GM18520 (cell line): Measurements from ENCODE around the gene IFNL1.
"Not testable (repeated sequence)": the region's sequence is repeated elsewhere in the genome, so short reads cannot be mapped to it uniquely, and the experiment has no call there.

Source experiments
- ATAC-seq: cut with Tn5 transposase; IDR thresholded peaks from one replicate; pipeline ENCODE4 v1.9.1; 2021; ENCODE audit not compliant: unreplicated experiment

Gene IFNL1

DNA sequence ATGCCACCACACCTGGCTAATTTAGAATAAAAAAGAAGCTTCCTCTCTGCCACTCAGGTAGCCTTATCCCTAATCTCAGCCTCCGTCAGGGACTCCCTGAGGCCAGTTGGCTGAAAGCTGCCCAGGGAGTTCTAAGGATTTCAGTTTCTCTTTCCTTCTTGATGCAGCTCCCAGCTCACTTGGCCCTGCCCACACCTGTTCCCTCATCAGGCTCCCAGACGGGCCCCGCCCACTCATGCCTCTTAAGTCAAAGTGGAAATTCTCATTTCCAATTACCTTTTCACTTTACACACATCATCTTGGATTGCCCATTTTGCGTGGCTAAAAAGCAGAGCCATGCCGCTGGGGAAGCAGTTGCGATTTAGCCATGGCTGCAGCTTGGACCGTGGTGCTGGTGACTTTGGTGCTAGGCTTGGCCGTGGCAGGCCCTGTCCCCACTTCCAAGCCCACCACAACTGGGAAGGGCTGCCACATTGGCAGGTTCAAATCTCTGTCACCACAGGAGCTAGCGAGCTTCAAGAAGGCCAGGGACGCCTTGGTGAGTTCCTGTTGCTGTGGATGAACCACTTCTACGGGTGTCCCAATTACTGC, at the start of gene IFNL1:
Gene IFNL1, plus strand, starts transcription at position 353 of the 591 bp plus-strand sequence. Its CDS starts 15 bp downstream, at position 368.
- ATAC-seq, result no peak

DNA sequence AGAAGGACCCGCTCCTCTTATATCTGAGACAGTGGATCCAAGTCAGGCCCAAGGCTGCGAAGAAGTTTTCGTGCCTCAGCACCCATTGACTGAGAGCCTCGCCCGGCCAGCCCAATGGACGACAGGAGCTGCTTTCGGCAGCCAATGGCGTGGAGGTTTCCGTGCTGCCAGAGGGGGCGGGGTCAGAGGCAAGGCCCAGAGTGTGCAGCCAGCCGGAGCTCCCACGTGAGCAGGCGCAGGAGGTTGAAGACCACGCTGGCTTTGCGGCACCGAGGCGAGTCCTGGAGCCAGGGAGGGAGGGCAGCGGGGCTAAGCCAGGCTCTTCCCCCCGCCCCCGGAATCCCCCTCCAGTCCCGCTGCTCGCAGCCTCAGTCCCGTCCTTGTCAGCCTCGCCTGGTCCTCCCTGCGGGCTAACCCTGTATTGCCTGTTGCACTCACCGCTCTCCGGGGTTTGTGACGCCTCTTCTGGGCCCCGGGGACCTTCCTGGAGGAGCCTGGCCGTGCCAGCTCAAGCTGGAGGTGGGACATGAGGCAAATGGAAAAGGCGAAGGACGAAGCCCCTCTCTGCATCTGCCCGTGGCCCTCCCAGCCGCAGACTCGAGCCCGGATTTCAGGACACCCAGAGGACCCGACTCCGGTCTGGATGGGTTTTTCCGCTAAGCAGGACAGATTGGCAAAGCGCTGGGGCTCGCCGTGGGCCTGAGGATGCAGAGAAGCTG, 49.1 kb upstream of the IFNL1 start:
- no peak for ATAC-seq

DNA sequence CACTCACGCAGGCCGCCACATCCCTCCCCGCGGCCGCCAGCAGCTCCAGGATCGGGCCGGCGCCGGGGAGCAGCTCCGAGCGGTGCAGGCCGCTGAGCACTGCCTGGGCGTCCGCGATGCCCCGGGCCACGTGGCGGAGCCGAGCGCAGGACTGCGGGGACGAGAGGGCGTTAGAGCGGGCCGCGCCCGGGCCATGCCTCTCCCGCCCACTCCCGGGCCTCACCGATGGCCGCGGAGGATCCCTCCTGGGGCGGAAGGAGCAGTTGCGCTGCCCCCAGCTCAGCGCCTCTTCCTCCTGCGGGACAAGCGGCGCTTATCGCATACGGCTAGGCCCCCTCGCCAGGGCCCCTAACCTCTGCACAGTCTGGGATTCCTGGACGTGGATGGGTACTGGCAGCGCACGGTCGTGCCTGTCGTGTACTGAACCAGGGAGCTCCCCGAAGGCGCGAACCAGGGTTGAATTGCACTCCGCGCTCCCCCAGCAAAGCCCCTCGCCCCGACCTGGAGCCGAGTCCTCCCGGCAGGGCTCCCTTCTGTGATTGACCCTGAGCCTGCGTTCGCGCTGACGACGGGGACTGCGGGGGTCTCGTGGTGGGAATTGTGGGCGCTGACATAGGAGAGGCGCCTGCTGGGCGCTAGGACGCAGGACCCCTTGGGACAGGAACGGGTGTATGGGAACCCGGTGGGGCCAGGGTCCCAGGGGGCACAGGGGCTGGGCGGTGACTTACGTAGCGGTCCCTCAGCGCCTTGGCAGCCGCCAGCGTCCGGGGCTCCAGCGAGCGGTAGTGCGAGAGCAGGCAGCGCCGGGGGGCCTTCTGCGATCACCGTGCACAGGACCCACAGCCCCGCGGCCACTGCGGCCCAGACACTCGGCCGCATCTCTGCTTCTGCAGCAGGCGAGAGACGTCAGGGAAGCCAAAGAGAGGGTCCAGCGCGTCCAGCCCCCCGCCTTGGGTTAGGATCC, 48.2 kb upstream of the IFNL1 start:
- no peak for ATAC-seq

- ATAC-seq, result no peak
These were observed 47.4 kb upstream of the IFNL1 start, which contains the start of gene IFNL4 for GRCh38 chr19:39248806-39249205. IFNL4 (minus strand) TSS chr19:39248856.

DNA sequence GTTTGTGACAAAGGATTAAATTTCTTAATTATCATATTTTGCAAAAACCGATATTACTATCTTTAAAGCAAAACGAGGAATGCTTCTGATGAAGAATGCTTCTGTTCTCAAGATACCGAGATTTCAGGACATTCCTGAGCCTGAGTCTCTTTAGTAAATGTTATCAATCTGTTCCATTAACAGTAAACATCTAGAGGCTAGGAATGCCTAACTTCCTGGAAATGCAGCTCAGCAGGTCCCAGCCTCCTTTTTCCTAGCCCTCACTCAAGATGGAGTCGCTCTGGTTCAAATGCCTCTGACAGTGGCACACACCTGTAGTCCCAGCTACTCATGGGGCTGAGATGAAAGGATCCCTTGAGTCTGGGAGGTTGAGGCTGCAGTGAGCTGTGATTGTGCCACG, 45.1 kb upstream of the IFNL1 start:
- no peak for ATAC-seq

DNA sequence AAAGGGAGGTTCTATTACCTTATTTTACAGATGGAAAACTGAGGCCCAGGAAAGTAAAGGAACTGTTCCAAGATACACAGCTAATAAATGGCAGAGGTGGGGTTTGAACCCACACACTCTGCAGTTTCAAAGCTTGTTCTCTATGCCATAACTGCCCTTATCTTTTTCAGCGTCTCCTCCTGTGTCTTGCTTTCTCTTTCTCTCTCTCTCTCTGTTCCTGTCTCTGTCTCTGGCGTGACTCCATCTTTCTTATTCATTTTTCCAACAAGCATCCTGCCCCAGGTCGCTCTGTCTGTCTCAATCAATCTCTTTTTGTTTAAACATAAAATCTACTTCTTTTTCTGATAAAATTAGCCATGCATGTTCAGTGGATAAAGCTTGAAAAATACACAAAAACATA, 44.4 kb upstream of the IFNL1 start:
- no peak for ATAC-seq

- ATAC-seq, result no peak
These were observed 43.7 kb upstream of the IFNL1 start for GRCh38 chr19:39252458-39252857.

- ATAC-seq, result no peak
These were observed 42.6 kb upstream of the IFNL1 start for GRCh38 chr19:39253374-39254149.

DNA sequence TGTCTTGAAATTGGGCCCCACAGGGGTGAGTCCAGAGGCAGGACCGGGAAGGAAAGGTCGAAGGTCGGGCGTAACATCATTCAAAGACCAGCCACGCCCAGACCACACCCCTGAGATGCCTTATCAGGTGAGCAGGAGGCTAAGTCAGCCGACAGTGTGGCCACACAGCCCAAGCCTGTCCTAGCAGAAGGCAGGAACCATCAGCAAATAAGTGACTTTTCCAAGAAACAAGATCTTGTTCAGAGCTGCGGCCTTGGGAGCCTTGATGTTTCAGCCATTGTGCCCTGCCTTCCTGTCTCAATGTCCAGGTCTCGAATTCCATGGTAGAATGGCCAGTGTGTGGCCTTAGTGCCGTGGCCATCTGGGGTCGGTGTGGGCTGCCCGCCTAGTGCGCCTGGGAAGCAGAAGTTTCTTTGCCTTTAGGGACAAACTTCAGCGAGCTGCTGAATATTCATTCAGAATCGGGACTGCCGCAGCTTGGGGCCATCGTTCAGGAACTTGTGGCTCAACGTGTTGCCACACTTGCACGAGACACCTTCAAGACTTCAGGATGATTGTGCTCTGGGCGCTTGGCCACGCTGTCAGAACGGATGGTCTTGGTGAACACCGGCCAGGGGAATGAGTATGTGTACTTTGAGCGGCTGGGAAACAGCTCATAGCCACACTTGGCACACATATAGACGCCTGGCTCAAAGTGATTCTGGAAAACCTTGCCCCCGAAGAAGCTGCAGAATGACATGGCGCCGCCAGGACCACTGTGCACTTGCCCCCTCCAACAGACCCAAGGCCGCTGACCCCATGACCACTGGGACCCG, 41.5 kb upstream of the IFNL1 start:
- ATAC-seq, result no peak

DNA sequence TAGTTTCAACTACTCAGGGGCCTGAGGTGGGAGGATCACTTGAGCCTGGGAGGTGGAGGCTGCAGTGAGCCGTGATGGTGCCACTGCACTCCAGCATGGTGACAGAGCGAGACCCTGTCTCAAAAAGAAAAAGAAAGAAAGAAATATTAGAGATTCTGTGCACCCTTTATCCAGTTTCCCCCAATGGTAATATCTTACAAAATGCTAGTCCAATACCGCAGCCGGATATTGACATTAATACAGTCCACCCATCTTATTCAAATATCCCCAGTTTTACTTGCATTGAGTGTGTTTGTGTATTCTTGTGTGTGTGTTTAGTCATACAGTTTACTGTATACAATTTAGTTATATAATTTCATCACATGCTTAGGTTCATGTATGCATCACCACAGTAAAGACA, 39.0 kb upstream of the IFNL1 start:
- ATAC-seq, result no peak

GRCh38 chr19:39261704-39262103, 34.5 kb upstream of the IFNL1 start:
- ATAC-seq, result no peak

- no peak for ATAC-seq
These were observed 33.7 kb upstream of the IFNL1 start for GRCh38 chr19:39262496-39262895.

DNA sequence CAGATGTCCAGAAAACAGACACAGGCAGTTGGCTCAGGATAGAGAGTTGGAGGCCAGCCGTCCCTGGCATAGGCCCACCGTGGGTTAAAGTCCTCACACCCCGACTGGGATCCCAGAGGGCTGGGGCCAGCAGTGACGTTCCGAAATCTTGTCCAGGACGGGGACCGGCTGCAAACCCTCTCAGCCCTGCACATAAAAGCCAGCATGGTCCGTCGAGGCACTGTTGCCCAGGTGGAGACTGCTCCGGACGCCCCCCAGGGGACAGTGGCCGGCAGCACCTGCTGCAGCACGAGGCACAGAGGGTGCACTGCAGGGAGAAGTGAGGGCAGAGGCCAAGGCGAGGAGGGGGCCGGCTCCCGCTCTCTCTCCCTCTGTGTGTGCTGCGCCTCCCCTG, 32.3 kb upstream of the IFNL1 start:
- no peak for ATAC-seq

DNA sequence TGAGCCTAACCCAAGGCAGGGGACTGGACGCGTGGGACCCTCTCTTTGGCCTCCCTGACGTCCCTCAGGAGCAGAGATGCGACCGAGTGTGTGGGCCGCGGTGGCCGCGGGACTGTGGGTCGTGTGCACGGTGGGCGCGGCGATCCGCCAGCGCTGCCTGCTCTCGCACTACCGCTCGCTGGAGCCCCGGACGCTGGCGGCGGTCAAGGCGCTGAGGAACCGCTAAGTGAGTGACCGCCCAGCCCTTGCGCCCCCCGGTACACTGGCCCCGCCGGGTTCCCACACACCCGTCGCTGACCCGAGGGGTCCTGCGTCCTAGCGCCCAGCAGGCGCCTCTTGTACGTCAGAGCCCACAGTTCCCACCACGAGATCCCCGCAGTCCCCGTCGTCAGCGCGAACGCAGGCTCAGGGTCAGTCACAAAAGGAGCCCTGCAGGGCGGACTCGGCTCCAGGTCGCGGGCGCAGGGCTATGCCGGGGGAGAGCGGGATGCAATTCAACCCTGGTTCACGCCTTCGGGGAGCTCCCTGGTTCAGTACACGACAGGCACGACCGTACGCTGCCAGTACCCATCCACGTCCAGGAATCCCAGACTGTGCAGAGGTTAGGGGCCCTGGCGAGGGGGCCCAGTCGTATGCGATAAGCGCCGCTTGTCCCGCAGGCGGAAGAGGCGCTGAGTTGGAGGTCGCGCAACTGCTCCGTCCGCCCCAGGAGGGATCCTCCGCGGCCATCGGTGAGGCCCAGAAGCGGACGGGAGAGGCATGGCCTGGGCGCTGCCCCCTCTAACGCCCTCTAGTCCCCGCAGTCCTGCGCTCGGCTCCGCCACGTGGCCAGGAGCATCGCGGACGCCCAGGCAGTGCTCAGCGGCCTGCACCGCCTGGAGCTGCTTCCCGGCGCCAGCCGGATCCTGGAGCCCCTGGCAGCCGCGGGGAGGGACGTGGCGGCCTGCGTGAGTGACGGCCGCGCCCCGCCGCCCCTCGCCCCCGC, 31.6 kb upstream of the IFNL1 start:
- no peak for ATAC-seq

DNA sequence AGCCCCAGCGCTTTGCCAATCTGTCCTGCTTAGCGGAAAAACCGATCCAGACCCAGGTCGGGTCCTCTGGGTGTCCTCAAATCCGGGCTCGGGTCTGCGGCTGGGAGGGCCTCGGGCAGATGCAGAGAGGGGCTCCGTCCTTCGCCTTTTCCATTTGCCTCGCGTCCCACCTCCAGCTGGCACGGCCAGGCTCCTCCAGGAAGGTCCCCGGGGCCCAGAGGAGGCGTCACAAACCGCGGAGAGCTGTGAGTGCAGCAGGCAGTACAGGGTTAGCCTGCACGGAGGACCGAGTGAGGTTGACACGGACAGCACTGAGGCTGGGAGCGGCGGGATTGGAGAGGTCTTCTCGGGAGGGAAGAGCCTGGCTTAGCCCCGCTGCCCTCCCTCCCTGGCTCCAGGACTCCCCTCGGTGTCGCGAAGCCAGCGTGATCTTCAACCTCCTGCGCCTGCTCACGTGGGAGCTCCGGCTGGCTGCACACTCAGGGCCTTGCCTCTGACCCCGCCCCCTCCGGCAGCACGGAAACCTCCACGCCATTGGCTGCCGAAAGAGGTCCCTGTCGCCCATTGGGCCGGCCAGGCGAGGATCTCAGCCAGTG, 30.8 kb upstream of the IFNL1 start:
- ATAC-seq, result no peak

GRCh38 chr19:39268085-39268484, 28.1 kb upstream of the IFNL1 start, which contains the start of gene IFNL2:
IFNL2 (plus strand) TSS chr19:39268396; CDS start chr19:39268569, 173 bp downstream.
- ATAC-seq, result not testable (repeated sequence)

DNA sequence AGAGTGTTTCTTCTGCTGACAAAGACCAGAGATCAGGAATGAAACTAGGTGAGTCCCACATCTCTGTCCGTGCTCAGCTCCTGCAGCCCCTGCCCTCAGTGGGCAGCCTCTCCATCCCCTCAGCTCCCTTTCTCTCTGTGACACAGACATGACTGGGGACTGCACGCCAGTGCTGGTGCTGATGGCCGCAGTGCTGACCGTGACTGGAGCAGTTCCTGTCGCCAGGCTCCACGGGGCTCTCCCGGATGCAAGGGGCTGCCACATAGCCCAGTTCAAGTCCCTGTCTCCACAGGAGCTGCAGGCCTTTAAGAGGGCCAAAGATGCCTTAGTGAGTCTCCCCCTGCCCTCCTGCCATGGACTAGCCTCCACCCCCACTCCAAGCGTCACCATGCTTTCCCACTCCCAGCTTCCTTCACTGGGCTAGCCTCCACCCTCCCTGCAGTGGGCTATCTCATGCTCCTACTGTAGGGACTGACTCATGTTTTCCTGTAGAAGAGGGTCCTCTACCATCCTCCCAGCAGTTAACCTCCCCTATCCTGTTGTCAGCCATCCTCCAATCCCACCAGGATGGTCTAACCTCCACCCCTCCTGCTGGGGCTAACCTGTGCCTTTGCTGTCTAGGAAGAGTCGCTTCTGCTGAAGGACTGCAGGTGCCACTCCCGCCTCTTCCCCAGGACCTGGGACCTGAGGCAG, 27.5 kb upstream of the IFNL1 start:
- ATAC-seq, result not testable (repeated sequence)

GRCh38 chr19:39269369-39269768, 26.8 kb upstream of the IFNL1 start:
- not testable (repeated sequence) for ATAC-seq
